Esophagus squamous epithelium (tissue), 5 donors: ENCODE data around the gene ADAR. TPM values are rescaled to one million over a fixed set of nuclear protein-coding genes. Genes with fewer than 3 reads are reported as not detected.
A peak's percentile ranks its signal among the peaks of the same experiment; 100 is the strongest.

Experiments
- DNase-seq: peaks from one replicate; lab custom pipeline; 2025; lab: John Stamatoyannopoulos, UW
- H3K27ac ChIP-seq, 4 donors: fragments of 200-600 bp; sonication (generic); one replicate each; pipeline ENCODE4 v1.5.1; 2016 to 2019; ENCODE audit warnings: mild to moderate bottlenecking in 1 of 4
- H3K27me3 ChIP-seq, 4 donors: fragments of 200-600 bp; sonication (generic); 1 replicate in 3 of 4; 2 replicates in 1 of 4; pipeline versions ENCODE4 v1.5.1 to v1.6.0; 2017 to 2021; ENCODE audit warnings: antibody characterized with exemption in 1 of 4
- H3K36me3 ChIP-seq, 3 donors: fragments of 200-600 bp; sonication (generic); one replicate each; pipeline ENCODE4 v1.5.1; 2016 to 2019
- H3K4me1 ChIP-seq, 3 donors: fragments of 200-600 bp; sonication (generic); one replicate each; pipeline ENCODE4 v1.5.1; 2017 to 2019
- H3K4me3 ChIP-seq, 4 donors: fragments of 200-600 bp; sonication (generic); 1 replicate in 3 of 4; 2 replicates in 1 of 4; pipeline ENCODE4 v1.5.1; 2016 to 2019; ENCODE audit warnings: mild to moderate bottlenecking in 2 of 4, moderate library complexity in 1 of 4
- H3K9me3 ChIP-seq, 3 donors: fragments of 200-600 bp; sonication (generic); one replicate each; pipeline ENCODE4 v1.5.1; 2016 to 2019
- CTCF ChIP-seq, 6 experiments: fragments of 450-650 bp in 4 of 6; fragments of 200-600 bp in 2 of 6; sonication (generic) in 2 of 6; IDR thresholded peaks; one replicate each; pipeline ENCODE4 v1.5.1; 2016 to 2019; ENCODE audit warnings: antibody characterized with exemption in 6 of 6, mild to moderate bottlenecking in 4 of 6, moderate library complexity in 4 of 6
- POLR2A ChIP-seq, 4 donors: fragments of 450-650 bp; IDR thresholded peaks; one replicate each; pipeline ENCODE4 v1.6.1; 2017; ENCODE audit warnings: antibody characterized with exemption in 4 of 4, mild to moderate bottlenecking in 4 of 4, moderate library complexity in 3 of 4
- WGBS, 2 donors: methylation state at CpG; one replicate each; pipeline ENCODE4 v1.1.5; 2018; 5-methylcytosine and 5-hydroxymethylcytosine counted together
- intact Hi-C: fragments of 100-400 bp; cut with DNase I; formaldehyde crosslinking; loops from one replicate; pipeline ENCODE4 v1.15.0; 2022
- total RNA-seq, 4 donors: library from RNA; depleted of rRNA; stranded (reverse); fragments of >200 nt; gene quantifications; one replicate each; pipeline ENCODE4 v1.1.0, GENCODE V29; 2016
- donor health status: DM: yes; HTN: yes; CAD: no.

ADAR gene
- total RNA-seq, 4 donors from 2014 or later = 45.2 to 68.5 (median 59.2) TPM

GRCh38 chr1:154603317-154603716 lies 4.7 kb downstream of the ADAR start:
- TF ChIP-seq POLR2A (IDR thresholded peaks at IDR 0.05) = no peak
- no peak for TF ChIP-seq CTCF (IDR thresholded peaks at IDR 0.05)
- intact Hi-C loops = no loop called here
- no peak overlapping the region for H3K27ac ChIP-seq
- no peak overlapping the region for H3K4me3 ChIP-seq
- no peaks in the 10 kb centered on the region for H3K27me3 ChIP-seq
- no peaks in the 10 kb centered on the region for H3K9me3 ChIP-seq
- 49 to 64% methylated on average over 2 of the region's 2 CpGs for WGBS, 2 donors
- peaks cover 10 to 56% (median 25%) of the 10 kb centered on the region in 3 donors for H3K36me3 ChIP-seq
- no peak for DNase-seq
- peaks cover 17 to 77% (median 33%) of the 10 kb centered on the region in 3 donors for H3K4me1 ChIP-seq

GRCh38 chr1:154599658-154600057 lies 8.3 kb downstream of the ADAR start:
- WGBS, 2 donors = 72% methylated on average over 3 of the region's 3 CpGs; no CpG with 5 or more reads in 1 of the 2 donors
- Histone ChIP-seq H3K27me3 (no peaks in the 10 kb centered on the region), H3K27ac (peak overlapping the region in 1 of 4 donors; percentile 1), H3K36me3 (peaks cover 18 to 80% (median 56%) of the 10 kb centered on the region in 3 donors), H3K4me3 (no peak overlapping the region), H3K9me3 (no peaks in the 10 kb centered on the region), H3K4me1 (peaks cover 0 to 50% (median 16%) of the 10 kb centered on the region in 3 donors)
- no peak for TF ChIP-seq POLR2A (IDR thresholded peaks at IDR 0.05)
- intact Hi-C loops = no loop called here
- no peak for DNase-seq

- no peaks in the 10 kb centered on the region for H3K9me3 ChIP-seq
- no peak for DNase-seq
- H3K27ac ChIP-seq = peak overlapping the region in 1 of 4 donors; percentile 1
- H3K4me1 ChIP-seq = peaks cover 0 to 44% (median 10%) of the 10 kb centered on the region in 3 donors
- no peak overlapping the region for H3K4me3 ChIP-seq
- H3K36me3 ChIP-seq = peaks cover 18 to 87% (median 58%) of the 10 kb centered on the region in 3 donors
- no peaks in the 10 kb centered on the region for H3K27me3 ChIP-seq
- TF ChIP-seq CTCF (IDR thresholded peaks at IDR 0.05) = no peak
- no peak for TF ChIP-seq POLR2A (IDR thresholded peaks at IDR 0.05)
- intact Hi-C loops = no loop called here
- WGBS, 2 donors = 57 to 64% methylated on average over 3 of the region's 3 CpGs
Observed at GRCh38 chr1:154598871-154599635, 8.9 kb downstream of the ADAR start.

DNA sequence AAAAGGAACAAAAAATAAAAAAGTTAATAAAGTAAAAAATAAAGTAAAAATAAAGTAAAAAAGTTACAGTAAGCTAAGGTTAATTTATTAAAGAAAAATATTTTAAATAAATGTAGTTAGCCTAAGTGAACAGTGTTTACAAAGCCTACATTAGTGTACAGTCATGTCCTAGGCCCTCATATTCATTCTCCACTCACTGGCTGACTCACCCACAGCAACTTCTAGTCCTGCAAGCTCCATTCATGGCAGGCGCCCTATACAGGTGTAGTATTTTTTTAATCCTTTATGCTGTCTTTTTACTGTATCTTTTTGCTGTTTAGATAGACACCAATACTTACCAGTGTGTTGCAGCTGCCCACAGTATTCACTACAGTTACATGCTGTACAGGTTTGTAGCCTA lies 12.4 kb downstream of the ADAR start:
- WGBS, 2 donors = 63 to 73% methylated on average over 1 of the region's 1 CpG
- no peak for TF ChIP-seq POLR2A (IDR thresholded peaks at IDR 0.05)
- TF ChIP-seq CTCF (IDR thresholded peaks at IDR 0.05) = no peak
- H3K27me3 ChIP-seq = no peaks in the 10 kb centered on the region
- H3K4me1 ChIP-seq = peaks cover 0 to 17% (median 8%) of the 10 kb centered on the region in 3 donors
- H3K9me3 ChIP-seq = no peaks in the 10 kb centered on the region
- intact Hi-C loops = no loop called here
- DNase-seq = no peak
- H3K4me3 ChIP-seq = no peak overlapping the region
- H3K36me3 ChIP-seq = peaks cover 16 to 100% (median 39%) of the 10 kb centered on the region in 3 donors
- H3K27ac ChIP-seq = no peak overlapping the region

DNA sequence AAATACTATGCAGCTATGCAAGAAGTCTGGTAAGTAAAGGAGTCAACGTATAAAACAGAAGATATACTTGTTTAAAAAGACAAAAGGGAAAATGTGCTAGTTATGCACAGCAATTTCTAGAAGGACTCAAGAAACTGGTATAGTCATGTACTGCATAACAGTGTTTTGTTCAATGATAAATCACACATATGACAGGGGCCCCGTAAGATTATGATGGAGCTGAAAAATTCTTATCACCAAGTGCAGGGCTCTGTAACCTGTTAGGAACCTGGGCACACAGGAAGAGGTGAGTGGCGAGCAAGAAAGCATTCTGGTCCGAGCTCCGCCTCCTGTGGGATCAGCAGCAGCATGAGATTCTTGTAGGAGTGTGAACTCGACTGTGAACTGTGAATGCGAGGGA lies 13.2 kb downstream of the ADAR start:
- H3K9me3 ChIP-seq = no peaks in the 10 kb centered on the region
- peaks cover 22 to 100% (median 42%) of the 10 kb centered on the region in 3 donors for H3K36me3 ChIP-seq
- DNase-seq = no peak
- TF ChIP-seq POLR2A (IDR thresholded peaks at IDR 0.05) (no peak), CTCF (IDR thresholded peaks at IDR 0.05) (no peak)
- no peak overlapping the region for H3K27ac ChIP-seq
- intact Hi-C loops = no loop called here
- peaks cover 0 to 11% (median 5%) of the 10 kb centered on the region in 3 donors for H3K4me1 ChIP-seq
- no peak overlapping the region for H3K4me3 ChIP-seq
- H3K27me3 ChIP-seq = no peaks in the 10 kb centered on the region
- 79 to 86% methylated on average over 7 of the region's 7 CpGs for WGBS, 2 donors
